ENCODE measurements around the gene COG1. TPM values are rescaled to one million over a fixed set of nuclear protein-coding genes. Genes with fewer than 3 reads are reported as not detected.
A peak's percentile ranks its signal among the peaks of the same experiment; 100 is the strongest.

The COG1 gene
- total RNA-seq, 1 experiment from 2014 or later = 41.2 TPM

DNA sequence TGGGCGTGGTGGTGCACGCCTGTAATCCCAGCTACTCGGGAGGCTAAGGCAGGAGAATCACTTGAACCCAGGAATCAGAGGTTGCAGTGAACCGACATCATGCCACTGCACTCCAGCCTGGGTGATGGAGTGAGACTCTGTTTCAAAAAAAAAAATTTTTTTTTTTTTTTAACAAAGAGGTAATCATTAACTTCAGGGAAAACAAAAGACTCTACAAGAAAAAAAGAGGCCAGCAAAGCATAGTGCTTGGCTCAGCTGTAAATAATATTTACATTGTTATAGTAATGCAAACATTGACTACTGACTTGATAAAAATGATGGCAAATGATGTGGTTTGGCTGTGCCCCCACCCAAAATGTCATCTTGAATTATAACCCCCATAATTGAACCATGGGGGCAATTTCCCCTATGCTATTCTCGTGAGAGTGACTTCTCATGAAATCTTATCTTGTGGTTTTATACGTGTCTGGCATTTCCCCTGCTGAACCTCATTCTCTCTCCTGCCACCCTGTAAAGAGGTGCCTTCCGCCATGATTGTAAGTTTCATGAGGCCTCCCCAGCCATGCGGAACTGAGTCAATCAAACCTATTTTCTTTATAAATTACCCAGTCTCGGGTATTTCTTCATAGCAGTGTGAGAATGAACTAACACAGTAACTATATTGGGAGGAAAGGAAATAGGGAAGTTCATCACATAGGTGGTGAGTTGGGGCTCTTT, 40.8 kb upstream of the COG1 start:
- ChIA-PET CTCF (no interaction called here), POLR2A (no interaction called here)
- Histone ChIP-seq H3K36me3 (ENCODE audit: control insufficient read depth, insufficient read depth, low read length) (no peaks in the 10 kb centered on the region), H3K9me3 (ENCODE audit: control insufficient read depth, insufficient read depth, low read depth, low read length) (no peaks in the 10 kb centered on the region), H3K4me3 (ENCODE audit: low read depth in 2 of 2, low read length in 2 of 2) (no peak overlapping the region), H3K27me3 (ENCODE audit: control insufficient read depth, insufficient read depth, low read length) (no peaks in the 10 kb centered on the region), H3K27ac (ENCODE audit: low read length) (no peak overlapping the region), H3K4me1 (ENCODE audit: control insufficient read depth, insufficient read depth, low read length) (peaks cover 12% of the 10 kb centered on the region)
- DNase-seq (ENCODE audit: low read depth, low spot score) = no peak
- in situ Hi-C loops (cut with HindIII; ENCODE audit: low pct_unique_long_range_greater_than_20kb, low sequenced_read_pairs) = no loop called here
- TF ChIP-seq TCF7L2 (IDR thresholded peaks at IDR 0.05; ENCODE audit: low read depth, low read length) (no peak), SIN3A (IDR thresholded peaks at IDR 0.05; ENCODE audit: borderline replicate concordance, insufficient read depth, low read depth, low read length) (no peak), POLR2AphosphoS5 (IDR thresholded peaks at IDR 0.05; ENCODE audit: low read depth, low read length) (no peak)
- TF ChIP-seq, protein P1, sequence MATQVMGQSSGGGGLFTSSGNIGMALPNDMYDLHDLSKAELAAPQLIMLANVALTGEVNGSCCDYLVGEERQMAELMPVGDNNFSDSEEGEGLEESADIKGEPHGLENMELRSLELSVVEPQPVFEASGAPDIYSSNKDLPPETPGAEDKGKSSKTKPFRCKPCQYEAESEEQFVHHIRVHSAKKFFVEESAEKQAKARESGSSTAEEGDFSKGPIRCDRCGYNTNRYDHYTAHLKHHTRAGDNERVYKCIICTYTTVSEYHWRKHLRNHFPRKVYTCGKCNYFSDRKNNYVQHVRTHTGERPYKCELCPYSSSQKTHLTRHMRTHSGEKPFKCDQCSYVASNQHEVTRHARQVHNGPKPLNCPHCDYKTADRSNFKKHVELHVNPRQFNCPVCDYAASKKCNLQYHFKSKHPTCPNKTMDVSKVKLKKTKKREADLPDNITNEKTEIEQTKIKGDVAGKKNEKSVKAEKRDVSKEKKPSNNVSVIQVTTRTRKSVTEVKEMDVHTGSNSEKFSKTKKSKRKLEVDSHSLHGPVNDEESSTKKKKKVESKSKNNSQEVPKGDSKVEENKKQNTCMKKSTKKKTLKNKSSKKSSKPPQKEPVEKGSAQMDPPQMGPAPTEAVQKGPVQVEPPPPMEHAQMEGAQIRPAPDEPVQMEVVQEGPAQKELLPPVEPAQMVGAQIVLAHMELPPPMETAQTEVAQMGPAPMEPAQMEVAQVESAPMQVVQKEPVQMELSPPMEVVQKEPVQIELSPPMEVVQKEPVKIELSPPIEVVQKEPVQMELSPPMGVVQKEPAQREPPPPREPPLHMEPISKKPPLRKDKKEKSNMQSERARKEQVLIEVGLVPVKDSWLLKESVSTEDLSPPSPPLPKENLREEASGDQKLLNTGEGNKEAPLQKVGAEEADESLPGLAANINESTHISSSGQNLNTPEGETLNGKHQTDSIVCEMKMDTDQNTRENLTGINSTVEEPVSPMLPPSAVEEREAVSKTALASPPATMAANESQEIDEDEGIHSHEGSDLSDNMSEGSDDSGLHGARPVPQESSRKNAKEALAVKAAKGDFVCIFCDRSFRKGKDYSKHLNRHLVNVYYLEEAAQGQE (IDR thresholded peaks at IDR 0.05; ENCODE audit: insufficient read depth in 1 of 2, low read depth in 2 of 2, low read length in 1 of 2) = no peak
- TF ChIP-seq, protein P2, sequence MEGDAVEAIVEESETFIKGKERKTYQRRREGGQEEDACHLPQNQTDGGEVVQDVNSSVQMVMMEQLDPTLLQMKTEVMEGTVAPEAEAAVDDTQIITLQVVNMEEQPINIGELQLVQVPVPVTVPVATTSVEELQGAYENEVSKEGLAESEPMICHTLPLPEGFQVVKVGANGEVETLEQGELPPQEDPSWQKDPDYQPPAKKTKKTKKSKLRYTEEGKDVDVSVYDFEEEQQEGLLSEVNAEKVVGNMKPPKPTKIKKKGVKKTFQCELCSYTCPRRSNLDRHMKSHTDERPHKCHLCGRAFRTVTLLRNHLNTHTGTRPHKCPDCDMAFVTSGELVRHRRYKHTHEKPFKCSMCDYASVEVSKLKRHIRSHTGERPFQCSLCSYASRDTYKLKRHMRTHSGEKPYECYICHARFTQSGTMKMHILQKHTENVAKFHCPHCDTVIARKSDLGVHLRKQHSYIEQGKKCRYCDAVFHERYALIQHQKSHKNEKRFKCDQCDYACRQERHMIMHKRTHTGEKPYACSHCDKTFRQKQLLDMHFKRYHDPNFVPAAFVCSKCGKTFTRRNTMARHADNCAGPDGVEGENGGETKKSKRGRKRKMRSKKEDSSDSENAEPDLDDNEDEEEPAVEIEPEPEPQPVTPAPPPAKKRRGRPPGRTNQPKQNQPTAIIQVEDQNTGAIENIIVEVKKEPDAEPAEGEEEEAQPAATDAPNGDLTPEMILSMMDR (IDR thresholded peaks at IDR 0.05) = no peak
- ATAC-seq = no peak
- intact Hi-C loops (cut with micrococcal nuclease; ENCODE audit: unreplicated experiment) = loop anchor here (5.0 to 10.0 kb wide), 2 partner anchors 167 to 425 kb away; no protein-coding TSS in a partner anchor
- no TSS peak for BruUV-seq (replicated peaks)

DNA sequence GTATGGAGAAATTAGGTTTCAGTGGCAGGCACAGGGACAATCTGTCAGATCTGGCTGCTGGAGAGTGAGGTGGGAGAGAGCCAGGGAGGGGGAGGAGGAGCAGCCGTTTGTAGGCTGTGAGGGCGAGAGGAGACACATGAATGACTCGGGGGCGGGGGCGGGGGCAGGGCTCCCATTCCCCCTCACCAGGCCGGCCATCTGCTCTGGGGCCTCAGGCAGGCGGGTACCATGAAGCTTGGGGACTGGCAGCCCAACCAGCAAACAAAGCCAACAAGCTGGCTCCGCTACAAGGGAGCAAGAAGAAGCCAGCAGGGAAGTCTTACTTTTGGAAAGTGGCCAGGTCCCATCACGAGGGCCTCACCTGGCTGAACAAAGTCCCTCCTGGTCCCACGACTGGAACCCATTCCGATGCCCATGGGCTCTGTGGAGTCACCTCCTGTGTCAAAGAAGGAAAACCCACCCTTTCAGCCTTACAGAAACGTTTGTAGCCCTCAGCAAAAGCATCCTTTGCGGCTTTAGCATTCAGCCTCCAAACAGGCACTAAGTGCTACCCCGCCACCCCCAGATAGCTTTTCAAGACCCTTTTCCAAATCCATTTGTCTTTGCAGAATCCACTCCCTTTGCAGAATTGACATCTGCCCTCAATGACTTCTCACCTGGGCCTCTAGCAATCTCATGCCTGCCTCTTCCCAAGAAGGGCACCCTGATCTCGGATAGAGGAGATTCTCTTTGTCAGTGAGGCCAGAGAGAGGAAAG, 37.3 kb upstream of the COG1 start:
- Histone ChIP-seq H3K27ac (ENCODE audit: low read length) (peak overlapping the region; percentile 18; the same call in 1 of the 2 replicates), H3K27me3 (ENCODE audit: control insufficient read depth, insufficient read depth, low read length) (no peaks in the 10 kb centered on the region), H3K4me3 (ENCODE audit: low read depth in 2 of 2, low read length in 2 of 2) (peak overlapping the region in 1 of 2 experiments; percentile 19; a peak in 2 of 4 replicates), H3K4me1 (ENCODE audit: control insufficient read depth, insufficient read depth, low read length) (peaks cover 16% of the 10 kb centered on the region), H3K36me3 (ENCODE audit: control insufficient read depth, insufficient read depth, low read length) (no peaks in the 10 kb centered on the region), H3K9me3 (ENCODE audit: control insufficient read depth, insufficient read depth, low read depth, low read length) (no peaks in the 10 kb centered on the region)
- in situ Hi-C loops (cut with HindIII; ENCODE audit: low pct_unique_long_range_greater_than_20kb, low sequenced_read_pairs) = no loop called here
- ChIA-PET POLR2A (no interaction called here), CTCF (interaction anchor here (0.6 to 2.0 kb wide), 4 partner anchors 170 to 599 kb away, joined by 4 to 10 read pairs (median 6); no protein-coding TSS in a partner anchor)
- DNase-seq (ENCODE audit: low read depth, low spot score) (no peak), ATAC-seq (peak; percentile 63)
- no TSS peak for BruUV-seq (replicated peaks)
- intact Hi-C loops (cut with micrococcal nuclease; ENCODE audit: unreplicated experiment) = loop anchor here (10.0 kb wide), 1 partner anchor 171 kb away; no protein-coding TSS in a partner anchor
- TF ChIP-seq TCF7L2 (IDR thresholded peaks at IDR 0.05; ENCODE audit: low read depth, low read length) (no peak), SIN3A (IDR thresholded peaks at IDR 0.05; ENCODE audit: borderline replicate concordance, insufficient read depth, low read depth, low read length) (no peak), POLR2AphosphoS5 (IDR thresholded peaks at IDR 0.05; ENCODE audit: low read depth, low read length) (no peak)
- TF ChIP-seq, protein P2 (IDR thresholded peaks at IDR 0.05) = no peak
- TF ChIP-seq, protein P1 (IDR thresholded peaks at IDR 0.05; ENCODE audit: insufficient read depth in 1 of 2, low read depth in 2 of 2, low read length in 1 of 2) = no peak

All from Panc1 (cell line).